ENCODE measurements around the gene PSMG3. TPM values are rescaled to one million over a fixed set of nuclear protein-coding genes. Genes with fewer than 3 reads are reported as not detected.

The PSMG3 gene
- total RNA-seq, 1 donor from 2014 or later, result 79.8 TPM

DNA sequence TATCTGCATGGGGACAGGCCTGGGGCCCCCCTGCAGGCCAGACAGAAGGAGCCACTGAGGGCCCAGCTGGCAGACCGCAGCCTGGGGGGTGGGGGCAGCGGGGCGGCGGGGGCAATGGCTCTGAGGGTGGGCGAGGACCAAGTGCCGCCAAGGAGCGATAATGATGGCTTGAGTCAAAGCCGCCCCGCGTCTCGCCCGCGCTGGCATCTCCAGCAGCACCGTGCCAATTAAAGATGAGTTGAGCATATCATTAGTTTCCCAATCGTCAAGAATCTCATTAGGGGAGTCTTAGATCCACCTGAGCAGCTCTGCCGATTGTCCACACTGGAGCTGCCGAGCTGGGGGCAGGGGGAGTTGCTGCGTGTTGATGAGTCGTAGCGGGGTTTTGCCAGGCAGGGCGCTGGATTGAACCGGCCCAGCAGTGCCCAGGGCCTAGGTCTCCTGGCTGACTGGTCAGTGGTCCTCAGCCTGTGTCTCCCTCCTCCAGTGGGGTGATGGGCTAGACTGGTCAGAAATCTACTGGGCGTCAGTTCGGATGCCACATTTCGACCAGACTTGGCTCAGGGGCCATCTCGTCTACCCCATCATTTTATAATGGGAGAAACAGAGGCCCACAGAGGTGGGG lies 41.0 kb upstream of the PSMG3 start:
- H3K36me3 ChIP-seq (ENCODE audit: control insufficient read depth, insufficient read depth, low read length), result no peaks in the 10 kb centered on the region
- TF ChIP-seq, protein P1, sequence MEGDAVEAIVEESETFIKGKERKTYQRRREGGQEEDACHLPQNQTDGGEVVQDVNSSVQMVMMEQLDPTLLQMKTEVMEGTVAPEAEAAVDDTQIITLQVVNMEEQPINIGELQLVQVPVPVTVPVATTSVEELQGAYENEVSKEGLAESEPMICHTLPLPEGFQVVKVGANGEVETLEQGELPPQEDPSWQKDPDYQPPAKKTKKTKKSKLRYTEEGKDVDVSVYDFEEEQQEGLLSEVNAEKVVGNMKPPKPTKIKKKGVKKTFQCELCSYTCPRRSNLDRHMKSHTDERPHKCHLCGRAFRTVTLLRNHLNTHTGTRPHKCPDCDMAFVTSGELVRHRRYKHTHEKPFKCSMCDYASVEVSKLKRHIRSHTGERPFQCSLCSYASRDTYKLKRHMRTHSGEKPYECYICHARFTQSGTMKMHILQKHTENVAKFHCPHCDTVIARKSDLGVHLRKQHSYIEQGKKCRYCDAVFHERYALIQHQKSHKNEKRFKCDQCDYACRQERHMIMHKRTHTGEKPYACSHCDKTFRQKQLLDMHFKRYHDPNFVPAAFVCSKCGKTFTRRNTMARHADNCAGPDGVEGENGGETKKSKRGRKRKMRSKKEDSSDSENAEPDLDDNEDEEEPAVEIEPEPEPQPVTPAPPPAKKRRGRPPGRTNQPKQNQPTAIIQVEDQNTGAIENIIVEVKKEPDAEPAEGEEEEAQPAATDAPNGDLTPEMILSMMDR (IDR thresholded peaks at IDR 0.05; ENCODE audit: insufficient read depth, low read length, poor library complexity, severe bottlenecking), result no peak
- no peak for DNase-seq (ENCODE audit: low read depth)
- H3K27me3 ChIP-seq (ENCODE audit: control insufficient read depth, insufficient read depth, low read length), result peaks cover 5% of the 10 kb centered on the region
- H3K4me3 ChIP-seq (ENCODE audit: low read depth, low read length), result no peak overlapping the region

DNA sequence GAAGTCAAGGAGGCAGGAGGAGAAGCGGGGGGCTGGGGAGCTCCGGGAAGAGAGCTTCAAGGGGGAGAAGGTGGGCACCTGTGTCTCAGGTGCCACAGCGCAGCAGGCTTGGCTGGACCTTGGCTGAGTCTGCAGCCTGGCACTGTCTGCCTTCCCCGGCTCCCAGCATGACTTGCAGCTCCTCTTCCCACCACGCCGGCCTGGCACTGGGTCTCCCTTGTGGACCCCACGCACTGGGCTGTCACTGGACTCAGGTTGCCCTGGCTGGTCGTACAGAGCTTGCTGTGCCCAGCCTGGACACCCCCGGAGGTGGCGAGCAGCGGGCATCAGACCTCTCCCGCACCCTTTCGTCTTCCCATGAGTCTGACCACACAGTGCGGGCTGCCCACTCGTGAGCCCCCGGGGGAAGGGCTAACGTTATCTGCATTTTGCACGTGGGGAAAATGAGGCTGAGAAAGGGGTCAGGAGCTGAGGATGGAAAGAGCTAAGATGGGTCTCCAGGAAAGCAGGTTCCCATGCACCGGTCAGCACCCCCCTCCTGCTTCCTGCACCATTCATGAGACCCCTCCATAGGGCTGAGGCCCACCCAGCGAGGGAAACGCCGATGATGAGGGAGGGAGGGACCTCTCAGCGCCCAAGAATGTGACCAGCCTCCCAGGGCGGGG lies 40.3 kb upstream of the PSMG3 start:
- Histone ChIP-seq H3K4me3 (ENCODE audit: low read depth, low read length) (no peak overlapping the region), H3K27me3 (ENCODE audit: control insufficient read depth, insufficient read depth, low read length) (peaks cover 5% of the 10 kb centered on the region), H3K36me3 (ENCODE audit: control insufficient read depth, insufficient read depth, low read length) (no peaks in the 10 kb centered on the region)
- no peak for DNase-seq (ENCODE audit: low read depth)
- TF ChIP-seq, protein P1 (IDR thresholded peaks at IDR 0.05; ENCODE audit: insufficient read depth, low read length, poor library complexity, severe bottlenecking), result no peak

DNA sequence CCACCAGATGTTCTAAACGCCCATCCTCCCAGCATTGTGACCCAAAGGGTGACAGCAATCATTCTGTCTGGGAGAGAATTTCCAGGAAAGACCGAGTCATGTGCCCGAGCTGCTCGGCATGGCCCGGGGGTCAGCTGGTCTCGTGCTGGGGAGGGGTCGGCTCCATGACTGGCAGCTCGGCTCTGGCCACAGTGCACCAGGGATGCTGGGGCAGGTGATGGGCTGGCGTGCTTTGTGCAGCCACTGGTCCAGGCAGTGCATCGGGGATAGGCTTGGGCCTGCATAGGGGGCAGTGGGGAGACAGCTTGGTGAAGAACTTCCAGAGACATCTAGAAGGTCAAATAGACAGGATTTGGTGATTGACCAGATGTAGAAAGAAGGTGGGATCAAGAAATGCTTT lies 39.2 kb upstream of the PSMG3 start:
- DNase-seq (ENCODE audit: low read depth), result no peak
- Histone ChIP-seq H3K4me3 (ENCODE audit: low read depth, low read length) (no peak overlapping the region), H3K27me3 (ENCODE audit: control insufficient read depth, insufficient read depth, low read length) (peaks cover 11% of the 10 kb centered on the region), H3K36me3 (ENCODE audit: control insufficient read depth, insufficient read depth, low read length) (no peaks in the 10 kb centered on the region)
- TF ChIP-seq, protein P1 (IDR thresholded peaks at IDR 0.05; ENCODE audit: insufficient read depth, low read length, poor library complexity, severe bottlenecking), result no peak

DNA sequence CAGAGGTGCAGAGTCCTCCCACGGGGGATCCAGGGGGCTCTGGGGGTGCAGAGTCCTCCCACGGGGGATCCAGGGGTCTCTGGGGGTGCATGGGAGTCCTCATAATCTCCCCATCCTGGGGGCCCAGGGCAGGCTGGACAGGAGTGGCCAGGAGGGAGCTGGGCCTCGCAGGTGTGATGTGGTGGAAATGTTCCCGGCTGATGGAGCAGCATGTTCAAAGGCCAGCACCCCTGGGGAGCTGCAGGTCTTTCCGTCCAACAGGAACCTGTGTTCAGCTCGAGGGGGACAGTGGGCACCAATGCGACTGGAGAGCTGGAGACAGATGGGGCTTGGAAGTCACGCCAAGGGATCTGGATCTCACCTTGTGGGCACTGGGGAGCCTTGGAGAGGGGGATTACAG lies 38.5 kb upstream of the PSMG3 start:
- DNase-seq (ENCODE audit: low read depth), result no peak
- TF ChIP-seq, protein P1 (IDR thresholded peaks at IDR 0.05; ENCODE audit: insufficient read depth, low read length, poor library complexity, severe bottlenecking), result no peak
- Histone ChIP-seq H3K4me3 (ENCODE audit: low read depth, low read length) (no peak overlapping the region), H3K27me3 (ENCODE audit: control insufficient read depth, insufficient read depth, low read length) (peaks cover 18% of the 10 kb centered on the region), H3K36me3 (ENCODE audit: control insufficient read depth, insufficient read depth, low read length) (no peaks in the 10 kb centered on the region)

DNA sequence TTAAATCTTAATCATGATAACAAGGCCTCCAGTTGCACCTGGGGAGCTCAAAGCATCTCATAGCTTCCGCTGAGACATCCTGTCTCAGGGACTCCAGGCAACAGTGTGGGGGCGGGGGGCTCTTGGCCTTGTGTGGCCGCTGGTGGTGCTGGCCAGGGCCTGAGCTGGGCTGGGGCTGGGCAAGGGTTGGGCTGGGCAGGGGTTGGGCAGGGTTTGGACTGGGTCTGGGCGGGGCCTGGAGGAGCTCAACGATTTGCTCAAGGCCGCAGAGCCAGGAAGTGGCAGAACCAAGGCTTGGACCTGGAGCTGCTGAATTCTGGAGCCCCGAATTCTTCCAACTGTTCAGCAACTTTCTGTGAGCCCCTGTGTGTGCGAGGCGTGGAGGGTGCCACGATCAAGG lies 37.9 kb upstream of the PSMG3 start:
- peaks cover 23% of the 10 kb centered on the region for H3K27me3 ChIP-seq (ENCODE audit: control insufficient read depth, insufficient read depth, low read length)
- no peak overlapping the region for H3K4me3 ChIP-seq (ENCODE audit: low read depth, low read length)
- TF ChIP-seq, protein P1 (IDR thresholded peaks at IDR 0.05; ENCODE audit: insufficient read depth, low read length, poor library complexity, severe bottlenecking), result no peak
- H3K36me3 ChIP-seq (ENCODE audit: control insufficient read depth, insufficient read depth, low read length), result no peaks in the 10 kb centered on the region
- DNase-seq (ENCODE audit: low read depth), result no peak

DNA sequence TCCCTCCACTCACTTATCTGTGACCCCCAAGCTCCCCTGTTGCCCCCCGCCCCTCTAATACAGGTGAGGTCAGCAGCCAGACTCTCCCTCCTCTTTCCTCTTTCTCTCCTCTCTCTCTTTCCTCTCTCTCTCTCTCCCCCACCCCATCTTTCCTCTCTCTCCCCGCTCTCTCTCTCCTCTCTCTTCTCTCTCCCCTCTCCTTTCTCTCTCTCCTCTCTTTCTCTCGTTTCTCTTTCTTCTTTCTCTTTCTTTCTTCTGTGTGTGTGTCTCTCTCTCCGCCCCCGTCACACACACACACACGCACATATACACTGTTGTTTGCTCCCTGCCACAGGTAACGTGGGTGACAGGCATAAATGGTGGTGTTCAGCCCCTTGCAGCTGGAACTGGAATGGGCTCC lies 37.2 kb upstream of the PSMG3 start:
- DNase-seq (ENCODE audit: low read depth), result no peak
- Histone ChIP-seq H3K27me3 (ENCODE audit: control insufficient read depth, insufficient read depth, low read length) (peaks cover 26% of the 10 kb centered on the region), H3K36me3 (ENCODE audit: control insufficient read depth, insufficient read depth, low read length) (no peaks in the 10 kb centered on the region), H3K4me3 (ENCODE audit: low read depth, low read length) (no peak overlapping the region)
- TF ChIP-seq, protein P1 (IDR thresholded peaks at IDR 0.05; ENCODE audit: insufficient read depth, low read length, poor library complexity, severe bottlenecking), result no peak

Data from kidney epithelial cell (primary cell).